Dermis blood vessel endothelial cell (primary cell): ENCODE measurements around the gene SREBF2. TPM values are rescaled to one million over a fixed set of nuclear protein-coding genes. Genes with fewer than 3 reads are reported as not detected.
A peak's percentile ranks its signal among the peaks of the same experiment; 100 is the strongest.

Source experiments
- DNase-seq: peaks from one replicate; pipeline ENCODE4 v3.0.0; 2010
- total RNA-seq: library from RNA; depleted of rRNA; stranded (reverse); fragments of >200 nt; gene quantifications from 2 replicates; pipeline ENCODE4 v1.2.3, GENCODE V29; 2014

The SREBF2 gene
- total RNA-seq, 1 donor from 2014 or later: 46.3 TPM

GRCh38 chr22:41923595-41924276, 90.8 kb downstream of the SREBF2 start:
- no peak for DNase-seq

- DNase-seq: peak; percentile 65
Measured at GRCh38 chr22:41925783-41926460, 93.0 kb downstream of the SREBF2 start.

DNA sequence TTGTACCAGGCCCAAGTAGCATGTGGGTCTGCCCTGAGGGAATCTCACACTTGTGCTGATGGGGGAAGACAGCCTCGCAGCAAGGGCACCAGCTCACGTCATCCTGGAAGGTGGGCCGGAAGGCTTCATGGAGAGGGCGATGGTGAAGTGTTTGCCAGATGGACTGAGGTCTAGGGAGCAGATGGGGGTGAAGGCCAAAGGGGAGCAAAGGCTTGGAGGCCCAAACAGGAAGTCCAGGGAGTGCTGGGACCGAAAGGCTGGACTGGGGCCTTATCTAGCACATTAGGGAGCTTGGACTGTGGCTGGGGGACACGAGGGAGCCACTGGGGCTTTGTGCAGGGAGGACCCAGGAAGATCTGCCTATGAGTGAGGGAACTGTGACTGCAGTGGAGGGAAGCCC, 94.9 kb downstream of the SREBF2 start:
- no peak for DNase-seq

GRCh38 chr22:41928593-41929417, 95.9 kb downstream of the SREBF2 start:
- no peak for DNase-seq

- DNase-seq: no peak
Measured at GRCh38 chr22:41929418-41929810, 96.5 kb downstream of the SREBF2 start.

DNA sequence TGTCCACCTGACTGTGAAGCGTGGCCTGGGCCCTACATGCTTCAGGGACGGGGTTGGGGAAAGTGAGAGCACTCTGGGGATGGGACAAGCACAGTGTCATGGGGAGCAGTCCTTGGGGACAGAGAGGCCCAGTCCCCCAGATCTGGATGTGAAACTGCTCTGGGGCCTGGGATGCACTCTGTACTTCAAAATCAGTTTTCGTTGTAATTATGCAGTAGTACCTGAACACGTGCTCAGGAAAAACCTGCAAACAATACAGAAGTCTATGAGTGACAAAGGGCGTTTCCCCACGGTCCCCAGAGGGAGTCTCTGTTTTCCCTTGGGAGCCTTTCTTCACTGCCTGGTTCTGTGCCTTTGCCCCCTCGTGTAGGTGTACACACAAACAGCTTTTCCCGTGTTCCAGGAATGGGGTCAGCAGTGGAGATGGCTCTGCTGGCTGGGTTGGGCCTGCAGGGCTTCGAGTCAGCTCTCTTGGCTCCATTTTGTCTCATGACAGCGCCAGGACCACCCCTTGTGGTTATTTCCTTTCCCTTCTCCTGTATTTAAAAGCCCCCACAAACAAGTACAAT, 98.9 kb downstream of the SREBF2 start:
- DNase-seq: no peak

DNA sequence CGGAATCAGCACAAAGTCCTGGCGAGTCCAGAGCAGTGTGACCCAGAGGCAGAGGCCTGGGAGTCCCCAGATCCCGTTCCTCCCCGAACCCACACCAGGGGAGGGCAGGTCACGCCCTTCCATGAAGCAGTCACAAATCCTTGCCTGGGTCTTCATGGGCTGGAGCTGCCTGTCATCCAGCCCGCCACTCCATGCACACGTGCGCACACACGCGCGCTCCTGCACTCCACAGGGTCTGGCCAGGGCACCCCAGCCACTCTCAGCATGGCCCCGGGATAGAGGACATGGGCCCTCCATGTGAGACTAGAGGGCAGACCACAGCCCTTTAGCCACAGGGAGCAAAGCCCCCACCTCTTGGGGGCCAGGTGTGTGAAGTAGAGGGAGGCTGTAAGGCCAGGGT, 99.4 kb downstream of the SREBF2 start:
- no peak for DNase-seq

- DNase-seq: no peak
Measured at GRCh38 chr22:41933411-41934177, 100.7 kb downstream of the SREBF2 start.

GRCh38 chr22:41934284-41935014, 101.5 kb downstream of the SREBF2 start:
- no peak for DNase-seq

GRCh38 chr22:41935015-41935351, 102.1 kb downstream of the SREBF2 start:
- no peak for DNase-seq

GRCh38 chr22:41935509-41935908, 102.6 kb downstream of the SREBF2 start:
- no peak for DNase-seq

GRCh38 chr22:41936894-41937169, 103.9 kb downstream of the SREBF2 start:
- DNase-seq: no peak

GRCh38 chr22:41939981-41940831, 107.3 kb downstream of the SREBF2 start:
- DNase-seq: no peak

DNA sequence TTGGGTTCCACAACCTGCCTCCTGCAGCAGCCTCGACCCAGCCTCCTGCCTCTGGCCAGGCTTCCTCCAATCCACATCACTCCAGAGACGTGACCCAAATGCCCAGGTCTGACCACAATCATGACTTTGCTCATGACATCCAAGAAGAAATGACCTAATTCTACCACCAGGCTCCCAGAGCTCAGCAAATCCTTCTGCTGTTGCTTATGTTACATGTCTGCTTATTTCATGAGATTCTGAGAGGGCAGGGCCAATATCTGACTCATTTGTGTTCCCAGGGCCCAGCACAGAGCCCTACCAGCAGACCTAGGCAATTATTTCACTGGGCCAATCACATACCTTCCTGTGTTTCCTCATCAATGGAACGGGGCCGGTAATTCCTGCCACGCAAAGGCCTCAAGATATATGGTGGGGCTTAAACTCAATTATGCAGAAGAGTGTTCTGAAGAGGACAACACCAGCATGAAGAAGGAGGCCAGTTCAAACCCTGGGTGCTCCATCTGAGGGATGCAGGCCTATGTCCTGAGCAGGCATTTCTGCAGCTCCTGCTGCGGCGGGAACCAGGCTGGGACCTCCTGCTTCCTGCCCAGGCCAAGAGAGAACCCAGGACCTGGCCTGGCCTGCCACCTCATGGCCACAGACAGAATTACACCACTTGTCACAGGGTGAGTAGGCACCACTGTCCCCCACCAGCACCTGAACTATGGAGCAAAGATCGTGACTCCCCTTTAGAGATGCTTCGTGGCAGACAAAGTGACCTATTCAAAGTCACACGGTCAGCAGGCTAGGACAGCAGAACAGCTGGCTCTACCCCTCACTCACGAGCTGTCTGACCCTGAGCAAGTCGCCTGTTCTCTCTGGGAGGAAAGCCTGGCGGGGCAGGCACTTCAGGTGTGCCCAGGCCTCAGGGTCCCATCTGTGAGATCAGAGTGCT, 108.2 kb downstream of the SREBF2 start:
- peak; percentile 88 for DNase-seq

DNA sequence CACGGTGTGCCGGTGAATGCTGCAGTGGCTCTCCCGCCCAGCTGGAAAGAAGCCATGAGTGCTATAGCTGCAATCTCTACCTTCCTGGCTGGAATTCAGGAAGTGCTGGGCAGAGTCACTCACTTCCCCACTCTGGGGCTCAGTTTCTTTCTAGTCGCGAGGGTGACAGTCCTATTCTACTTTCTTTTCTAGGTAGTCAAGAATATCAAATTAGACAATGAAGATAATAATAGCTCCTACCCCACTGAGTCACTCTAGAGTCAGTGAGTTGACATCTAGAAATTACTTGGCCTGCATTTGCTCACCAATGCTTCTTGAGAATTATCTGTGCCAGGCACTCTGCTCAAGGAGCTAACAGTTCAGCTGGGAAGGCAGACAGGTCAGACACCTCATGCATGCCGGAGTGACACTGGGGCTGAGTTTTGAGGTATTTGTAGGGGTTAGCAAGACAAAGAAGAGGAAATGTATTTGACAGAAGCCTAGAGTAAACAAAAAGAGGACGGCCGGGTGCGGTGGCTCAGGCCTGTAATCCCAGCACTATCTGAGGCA, 110.8 kb downstream of the SREBF2 start:
- DNase-seq: peak; percentile 59

GRCh38 chr22:41946629-41947423, 113.9 kb downstream of the SREBF2 start, which contains the start of gene CENPM:
Gene CENPM, minus strand, starts transcription at chr22:41947152. Its CDS starts 76 bp downstream, at chr22:41947076.
- peak; percentile 96 for DNase-seq

GRCh38 chr22:41947424-41948080, 114.6 kb downstream of the SREBF2 start:
- no peak for DNase-seq

- no peak for DNase-seq
Measured at GRCh38 chr22:41948142-41948541, 115.2 kb downstream of the SREBF2 start.
